GM19035 (cell line): ENCODE results near the gene LSG1.
"Not testable (repeated sequence)": the region's sequence is repeated elsewhere in the genome, so short reads cannot be mapped to it uniquely, and the experiment has no call there.

ENCODE experiments used
- ATAC-seq: cut with Tn5 transposase; IDR thresholded peaks from one replicate; pipeline ENCODE4 v1.9.1; 2021; ENCODE audit not compliant: unreplicated experiment

LSG1 gene

GRCh38 chr3:194658477-194659242, 13.3 kb downstream of the LSG1 start:
- no peak for ATAC-seq

- no peak for ATAC-seq
Measured at GRCh38 chr3:194657439-194657838, 14.6 kb downstream of the LSG1 start.

GRCh38 chr3:194654443-194654842, 17.5 kb downstream of the LSG1 start:
- ATAC-seq, result peak; percentile 76

GRCh38 chr3:194647747-194648146, 24.2 kb downstream of the LSG1 start:
- no peak for ATAC-seq

- no peak for ATAC-seq
Measured at GRCh38 chr3:194642769-194643168, 29.2 kb downstream of the LSG1 start.

GRCh38 chr3:194640829-194641228, 31.2 kb downstream of the LSG1 start:
- ATAC-seq, result no peak

- no peak for ATAC-seq
Measured at GRCh38 chr3:194638991-194639605, 32.9 kb downstream of the LSG1 start.

- ATAC-seq, result no peak
Measured at GRCh38 chr3:194637541-194638400, 34.2 kb downstream of the LSG1 start.

GRCh38 chr3:194637066-194637465, 34.9 kb downstream of the LSG1 start:
- no peak for ATAC-seq

- ATAC-seq, result peak; percentile 79
Measured at GRCh38 chr3:194633349-194634004, 38.5 kb downstream of the LSG1 start, which contains the start of gene TMEM44. Gene TMEM44 (minus strand): TSS chr3:194633419. CDS start chr3:194633215, 204 bp downstream.

- peak; percentile 63 for ATAC-seq
Measured at GRCh38 chr3:194632809-194633348, 39.1 kb downstream of the LSG1 start.

GRCh38 chr3:194632226-194632808, 39.7 kb downstream of the LSG1 start:
- ATAC-seq, result no peak

GRCh38 chr3:194631696-194632095, 40.3 kb downstream of the LSG1 start:
- ATAC-seq, result no peak

- ATAC-seq, result not testable (repeated sequence)
Measured at GRCh38 chr3:194630681-194631080, 41.3 kb downstream of the LSG1 start.

GRCh38 chr3:194624956-194625355, 47.0 kb downstream of the LSG1 start:
- no peak for ATAC-seq

GRCh38 chr3:194623449-194624290, 48.3 kb downstream of the LSG1 start:
- ATAC-seq, result no peak

- no peak for ATAC-seq
Measured at GRCh38 chr3:194622621-194623340, 49.2 kb downstream of the LSG1 start.

- ATAC-seq, result no peak
Measured at GRCh38 chr3:194621947-194622346, 50.0 kb downstream of the LSG1 start.

- no peak for ATAC-seq
Measured at GRCh38 chr3:194620196-194620595, 51.8 kb downstream of the LSG1 start.
